Omental fat pad (tissue), 4 donors: ENCODE measurements around the gene ANKRD45. TPM values are rescaled to one million over a fixed set of nuclear protein-coding genes. Genes with fewer than 3 reads are reported as not detected.
"Not testable (repeated sequence)": the region's sequence is repeated elsewhere in the genome, so short reads cannot be mapped to it uniquely, and the experiment has no call there.

Experiments
- ATAC-seq: fragments of 150-250 bp; one replicate; pipeline ENCODE4 v1.9.1; 2016; ENCODE audit warnings: mild to moderate bottlenecking, moderate library complexity; ENCODE audit not compliant: low FRiP score
- DNase-seq: peaks from one replicate; pipeline ENCODE4 v3.0.0-alpha.2; 2019; ENCODE audit warnings: low spot score
- total RNA-seq, 4 donors: library from RNA; depleted of rRNA; stranded (reverse); fragments of >200 nt; gene quantifications; one replicate each; pipeline ENCODE4 v1.1.0, GENCODE V29; 2016
- TF ChIP-seq, protein P1 (sequence below), 3 donors: fragments of 450-650 bp; IDR thresholded peaks; one replicate each; pipeline ENCODE4 v1.5.1; 2016 to 2017; ENCODE audit warnings: antibody characterized with exemption in 3 of 3, mild to moderate bottlenecking in 3 of 3, moderate library complexity in 2 of 3

ANKRD45 gene
- total RNA-seq, 4 donors from 2014 or later, result 0.38 TPM; not detected in 3

DNA sequence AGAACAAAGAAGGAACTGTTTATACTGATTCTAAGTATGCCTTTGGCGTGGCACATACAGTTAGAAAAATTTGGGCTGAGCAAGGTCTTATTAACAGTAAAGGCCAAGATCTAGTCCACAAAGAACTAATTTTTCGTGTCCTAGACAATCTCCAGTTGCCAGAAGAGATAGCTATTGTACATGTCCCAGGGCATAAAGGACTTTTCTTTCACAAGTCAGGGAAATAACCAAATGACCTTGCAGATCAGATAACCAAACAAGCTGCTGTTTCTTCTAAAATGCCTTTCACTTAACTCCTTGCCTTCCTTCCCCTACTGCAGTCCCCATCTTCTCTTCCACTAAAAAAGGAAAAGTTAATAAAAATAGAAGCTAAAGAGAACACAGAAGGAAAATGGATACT is 30.5 kb downstream of the ANKRD45 start:
- ATAC-seq, result no peak
- TF ChIP-seq, protein P1, sequence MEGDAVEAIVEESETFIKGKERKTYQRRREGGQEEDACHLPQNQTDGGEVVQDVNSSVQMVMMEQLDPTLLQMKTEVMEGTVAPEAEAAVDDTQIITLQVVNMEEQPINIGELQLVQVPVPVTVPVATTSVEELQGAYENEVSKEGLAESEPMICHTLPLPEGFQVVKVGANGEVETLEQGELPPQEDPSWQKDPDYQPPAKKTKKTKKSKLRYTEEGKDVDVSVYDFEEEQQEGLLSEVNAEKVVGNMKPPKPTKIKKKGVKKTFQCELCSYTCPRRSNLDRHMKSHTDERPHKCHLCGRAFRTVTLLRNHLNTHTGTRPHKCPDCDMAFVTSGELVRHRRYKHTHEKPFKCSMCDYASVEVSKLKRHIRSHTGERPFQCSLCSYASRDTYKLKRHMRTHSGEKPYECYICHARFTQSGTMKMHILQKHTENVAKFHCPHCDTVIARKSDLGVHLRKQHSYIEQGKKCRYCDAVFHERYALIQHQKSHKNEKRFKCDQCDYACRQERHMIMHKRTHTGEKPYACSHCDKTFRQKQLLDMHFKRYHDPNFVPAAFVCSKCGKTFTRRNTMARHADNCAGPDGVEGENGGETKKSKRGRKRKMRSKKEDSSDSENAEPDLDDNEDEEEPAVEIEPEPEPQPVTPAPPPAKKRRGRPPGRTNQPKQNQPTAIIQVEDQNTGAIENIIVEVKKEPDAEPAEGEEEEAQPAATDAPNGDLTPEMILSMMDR (IDR thresholded peaks at IDR 0.05), result no peak
- DNase-seq, result no peak

DNA sequence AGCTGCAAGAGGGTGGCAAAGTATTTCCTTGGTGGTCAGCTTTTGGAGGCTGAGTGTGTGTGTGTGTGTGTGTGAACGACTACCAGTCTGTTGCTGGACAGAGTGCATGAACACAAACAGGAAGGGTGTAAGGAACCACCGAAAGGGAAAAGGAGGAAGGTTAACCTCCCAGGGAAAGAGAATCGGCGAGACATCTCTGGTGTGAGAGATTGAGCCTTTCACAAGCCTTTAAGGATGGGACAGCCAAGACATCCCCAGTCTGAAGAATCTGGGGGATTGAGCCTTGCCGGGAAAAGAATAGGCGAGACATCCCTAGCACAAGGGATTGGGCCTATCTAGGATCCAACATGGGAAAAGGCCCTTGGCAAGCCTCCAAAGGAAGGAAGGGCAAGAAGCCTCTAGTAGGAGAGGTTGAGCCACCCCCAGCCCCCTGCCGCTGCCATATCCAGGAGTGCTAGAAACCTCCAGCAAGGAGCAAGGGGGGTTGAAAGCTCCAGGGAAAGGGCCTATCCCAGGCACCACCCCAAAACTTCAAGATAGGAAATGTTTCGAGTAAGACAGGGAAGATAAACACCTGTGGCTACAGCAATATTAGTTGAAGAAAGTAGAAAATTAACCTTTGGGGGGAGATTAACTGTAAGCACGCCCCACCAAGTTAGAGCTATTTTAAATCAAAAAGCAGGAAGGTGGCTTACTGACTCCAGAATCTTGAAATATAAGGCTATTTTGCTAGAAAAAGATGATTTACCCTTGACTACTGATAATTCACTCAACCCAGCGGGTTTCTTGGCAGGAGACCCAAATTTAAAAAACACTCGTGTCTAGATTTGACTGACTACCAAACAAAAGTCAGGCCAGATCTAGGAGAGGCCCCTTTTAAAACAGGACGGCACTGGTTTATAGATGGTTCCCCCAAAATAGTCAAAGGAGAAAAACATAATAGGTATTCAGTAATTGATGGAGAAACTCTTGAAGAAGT is 31.3 kb downstream of the ANKRD45 start:
- no peak for ATAC-seq
- TF ChIP-seq, protein P1 (IDR thresholded peaks at IDR 0.05), result no peak
- no peak for DNase-seq

DNA sequence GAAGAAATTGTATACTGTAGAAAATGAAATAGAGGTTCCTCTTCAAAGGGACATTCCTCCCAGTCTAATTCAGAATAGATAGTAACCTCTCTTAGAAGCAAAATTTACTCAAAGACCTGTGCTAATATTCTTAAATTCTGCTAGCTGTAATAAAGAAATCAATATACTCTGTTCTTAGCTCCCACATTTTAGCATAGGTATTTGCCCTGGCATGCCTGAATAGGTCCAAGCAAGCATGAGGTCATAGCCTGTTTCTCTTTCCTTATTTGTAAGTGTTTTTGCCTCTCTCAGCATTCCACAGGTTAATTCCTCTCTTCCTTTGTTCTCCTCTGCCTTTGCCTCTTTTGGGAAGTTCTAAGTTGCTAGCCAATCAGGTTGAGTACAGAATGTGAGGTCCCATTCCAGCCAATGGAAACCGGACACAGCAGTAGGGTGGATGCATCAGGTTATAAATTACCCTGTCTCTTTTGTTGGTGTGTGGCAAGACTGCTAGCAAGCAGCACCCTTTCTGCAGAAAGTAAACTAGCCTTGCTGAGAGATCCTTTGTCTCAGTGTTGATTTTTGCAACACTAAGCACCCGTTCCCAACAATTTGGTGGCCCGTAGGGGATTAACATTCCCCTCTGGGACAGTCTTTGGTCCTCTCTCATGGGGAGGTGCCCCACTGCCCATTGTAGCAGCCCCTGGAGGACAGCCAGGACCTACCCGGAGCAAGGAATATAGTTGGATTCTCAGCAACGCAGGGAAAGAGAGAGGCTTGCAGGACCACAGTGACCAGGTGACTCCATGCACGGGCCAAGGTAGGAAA is 32.2 kb downstream of the ANKRD45 start:
- not testable (repeated sequence) for DNase-seq, ATAC-seq

DNA sequence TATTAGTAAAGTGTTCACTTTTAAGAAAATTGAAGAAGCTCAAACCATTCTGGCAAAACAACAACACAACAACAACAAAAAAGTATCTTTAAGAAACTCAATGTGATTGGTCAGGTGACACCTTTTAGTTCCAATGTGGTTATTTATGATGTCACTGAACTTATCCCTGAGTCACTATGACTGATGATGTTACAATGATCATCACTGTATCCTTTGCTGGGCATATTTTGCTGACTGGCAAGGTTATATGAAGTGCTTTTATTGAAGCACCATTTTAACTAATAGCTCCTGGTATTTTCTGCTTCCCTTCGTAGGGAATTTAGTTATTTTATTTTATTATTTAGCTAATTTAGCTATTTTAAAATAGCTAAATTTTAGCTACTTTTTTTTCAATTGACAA is 34.5 kb downstream of the ANKRD45 start, which contains the start of gene TEX50:
Gene TEX50 (plus strand): TSS at position 223 of the 400 bp plus-strand sequence. CDS start 184 bp downstream, outside the sequence.
- TF ChIP-seq, protein P1 (IDR thresholded peaks at IDR 0.05), result no peak
- DNase-seq, result no peak
- no peak for ATAC-seq

DNA sequence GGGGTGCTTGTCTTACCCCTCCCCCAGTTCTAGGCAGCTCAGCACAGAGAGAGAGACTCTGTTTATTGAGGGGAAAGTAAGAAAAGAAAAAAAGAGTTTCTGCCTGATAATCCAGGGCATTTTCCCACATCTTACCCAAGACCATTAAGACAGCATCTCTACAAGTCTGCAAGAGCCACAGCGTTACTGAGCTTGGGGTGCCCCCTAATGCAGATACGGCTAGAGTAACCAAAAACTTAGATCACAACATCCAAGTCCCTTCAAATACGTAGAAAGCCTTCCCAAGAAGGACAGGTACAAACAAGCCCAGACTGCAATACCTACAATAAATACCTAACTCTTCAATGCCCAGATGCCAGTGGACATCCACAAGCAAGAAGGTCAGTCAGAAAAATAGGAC is 40.8 kb downstream of the ANKRD45 start:
- ATAC-seq (no peak), DNase-seq (no peak)
- TF ChIP-seq, protein P1 (IDR thresholded peaks at IDR 0.05), result no peak

DNA sequence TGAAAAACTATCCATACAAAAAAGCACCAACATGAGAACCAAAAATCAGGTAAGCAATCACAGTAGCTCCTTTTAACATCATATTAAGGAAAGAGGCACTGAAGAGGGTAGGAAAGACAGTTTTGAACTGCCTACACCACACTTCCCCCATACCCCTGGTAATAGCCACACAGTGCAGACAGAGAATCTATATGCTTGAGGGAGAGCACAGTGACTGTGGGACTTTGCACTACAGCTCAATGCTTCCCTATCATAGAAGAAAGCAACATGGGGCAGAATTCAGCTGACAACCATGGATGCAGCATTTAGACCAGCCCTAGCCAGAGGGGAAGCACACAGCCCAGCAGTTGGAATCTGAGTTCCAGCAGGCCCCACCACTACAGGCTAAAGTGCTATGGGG is 42.4 kb downstream of the ANKRD45 start:
- DNase-seq, result no peak
- TF ChIP-seq, protein P1 (IDR thresholded peaks at IDR 0.05), result no peak

DNA sequence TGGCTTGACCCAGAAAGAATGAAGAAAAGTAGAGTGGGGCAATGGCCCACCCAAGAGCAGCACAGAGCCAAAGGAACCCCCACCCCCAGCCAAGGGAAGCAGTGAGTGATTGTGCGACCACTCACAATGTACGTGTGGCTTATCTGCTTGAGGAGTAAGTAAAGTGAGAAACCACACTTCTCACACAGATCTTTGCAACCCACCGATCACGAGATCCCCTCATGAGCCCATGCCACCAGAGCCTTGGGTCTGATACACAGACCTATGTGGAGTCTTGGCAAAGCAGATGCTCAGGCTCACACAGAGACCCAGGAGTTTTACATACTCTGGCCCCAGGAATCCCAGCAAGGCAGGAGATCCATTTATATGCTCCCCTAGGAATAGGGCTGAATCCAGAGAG is 52.8 kb downstream of the ANKRD45 start:
- ATAC-seq, result no peak
- TF ChIP-seq, protein P1 (IDR thresholded peaks at IDR 0.05), result no peak
- DNase-seq, result no peak

More for the DNA sequence above, 42.4 kb downstream of the ANKRD45 start:
- ATAC-seq, result no peak

DNA sequence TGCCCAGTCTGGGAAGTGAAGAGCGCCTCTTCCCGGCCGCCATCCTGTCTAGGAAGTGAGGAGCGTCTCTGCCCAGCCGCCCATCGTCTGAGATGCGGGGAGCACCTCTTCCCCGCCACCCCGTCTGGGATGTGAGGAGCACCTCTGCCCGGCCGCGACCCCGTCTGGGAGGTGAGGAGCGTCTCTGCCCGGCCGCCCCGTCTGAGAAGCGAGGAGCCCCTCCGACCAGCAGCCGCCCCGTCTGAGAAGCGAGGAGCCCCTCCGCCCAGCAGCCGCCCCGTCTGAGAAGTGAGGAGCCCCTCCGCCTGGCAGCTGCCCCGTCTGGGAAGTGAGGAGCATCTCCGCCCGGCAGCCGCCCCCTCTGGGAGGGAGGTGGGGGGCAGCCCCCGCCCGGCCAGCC is 56.6 kb downstream of the ANKRD45 start:
- not testable (repeated sequence) for DNase-seq, ATAC-seq
